HEK293 (cell line): Measurements from ENCODE around the gene UBXN10.

ENCODE experiments used
- SALL2 ChIP-seq: fragments of 450-650 bp; formaldehyde crosslinking; IDR thresholded peaks from 2 replicates; pipeline ENCODE4 v1.5.0; 2017; ENCODE audit warnings: missing biosample characterization, mild to moderate bottlenecking, missing genetic modification characterization, borderline replicate concordance
- ZNF2 ChIP-seq: fragments of 450-650 bp; formaldehyde crosslinking; IDR thresholded peaks from 2 replicates; pipeline ENCODE4 v1.5.1; 2016; ENCODE audit warnings: missing biosample characterization, missing genetic modification characterization

GRCh38 chr1:20143318-20143717, 42.6 kb upstream of the UBXN10 start:
- TF ChIP-seq SALL2, result no peak
- no peak for TF ChIP-seq ZNF2 (tag by site-specific recombination)
